NCI-H345 treated with DMSO at 0.1 percent for 48 hours (cell line): ENCODE data around the gene NAGA.

Experiments used
- DNase-seq: peaks from one replicate; lab custom pipeline; 2025; ENCODE audit not compliant: unreplicated experiment; lab: John Stamatoyannopoulos, UW

Gene NAGA

GRCh38 chr22:42050641-42051180 is 19.9 kb downstream of the NAGA start:
- DNase-seq: no peak

- no peak for DNase-seq
Measured at GRCh38 chr22:42041784-42042183, 28.8 kb downstream of the NAGA start.

GRCh38 chr22:42039271-42039670 is 31.3 kb downstream of the NAGA start:
- DNase-seq: no peak

- DNase-seq: no peak
Measured at GRCh38 chr22:42035256-42035655, 35.4 kb downstream of the NAGA start.

GRCh38 chr22:42033263-42034181 is 37.1 kb downstream of the NAGA start:
- no peak for DNase-seq

GRCh38 chr22:42026705-42027104 is 43.9 kb downstream of the NAGA start:
- no peak for DNase-seq

GRCh38 chr22:42025421-42025820 is 45.2 kb downstream of the NAGA start:
- no peak for DNase-seq

- DNase-seq: no peak
Measured at GRCh38 chr22:42022162-42022847, 48.3 kb downstream of the NAGA start.

GRCh38 chr22:42021571-42021970 is 49.0 kb downstream of the NAGA start:
- no peak for DNase-seq

GRCh38 chr22:42018224-42018623 is 52.4 kb downstream of the NAGA start:
- no peak for DNase-seq

- no peak for DNase-seq
Measured at GRCh38 chr22:42016111-42016510, 54.5 kb downstream of the NAGA start.

- no peak for DNase-seq
Measured at GRCh38 chr22:42013385-42013784, 57.2 kb downstream of the NAGA start.

GRCh38 chr22:42010778-42011177 is 59.8 kb downstream of the NAGA start:
- DNase-seq: no peak
